GM13976 (cell line): Measurements from ENCODE around the gene OTP.

ENCODE experiments used
- DNase-seq: peaks from one replicate; pipeline ENCODE4 v3.0.0; 2012; ENCODE audit warnings: low spot score
- in situ Hi-C: fragments of 300-500 bp; cut with MboI; formaldehyde crosslinking; loops from one replicate; pipeline ENCODE4 v1.12.0; 2022; ENCODE audit warnings: low sequenced_read_pairs, mixed read lengths, inconsistent platforms; ENCODE audit not compliant: unreplicated experiment
- TF ChIP-seq, protein P1 (sequence below): IDR thresholded peaks from 2 replicates; pipeline ENCODE4 v1.5.1; 2012; ENCODE audit warnings: borderline replicate concordance, mild to moderate bottlenecking; ENCODE audit not compliant: insufficient read depth; ENCODE audit errors: extremely low read depth, missing control alignments, control extremely low read depth

The OTP gene

DNA sequence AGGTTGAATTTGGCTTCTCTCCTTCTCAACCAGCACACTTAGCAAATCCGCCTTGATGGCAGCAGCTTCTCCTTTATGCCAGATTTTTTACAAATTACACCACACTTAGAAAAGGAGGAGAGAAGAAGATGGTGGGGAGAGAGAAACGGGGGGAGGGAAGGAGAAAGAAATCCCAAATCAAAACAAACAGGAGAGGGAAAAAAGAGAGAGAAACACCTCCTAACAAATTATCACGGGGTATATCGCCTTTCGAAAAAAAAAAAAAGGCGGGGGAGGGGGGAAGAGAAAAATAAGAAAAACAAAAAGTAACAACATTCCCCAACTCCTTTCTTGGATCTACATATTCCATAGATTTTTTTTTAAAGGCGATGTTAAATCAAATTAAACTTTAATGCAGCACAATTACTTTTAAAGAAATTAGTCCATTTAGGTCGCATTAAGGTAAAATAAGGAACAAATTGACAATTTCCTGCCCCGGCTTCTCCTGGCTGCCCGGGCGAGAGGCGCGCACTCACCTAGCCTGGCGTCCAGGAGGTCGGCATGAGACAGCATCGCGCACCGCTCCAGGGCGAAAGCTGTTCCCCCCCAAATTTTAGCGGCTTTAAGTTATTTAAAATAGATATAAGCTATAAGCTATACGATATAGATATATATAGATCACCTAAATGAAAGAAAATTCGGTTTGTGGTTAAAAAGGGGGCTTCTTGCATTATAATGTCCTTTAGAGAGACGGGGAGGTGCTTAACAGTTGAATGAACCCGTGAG, at the start of gene OTP:
Gene OTP, minus strand, starts transcription at position 716 of the 765 bp plus-strand sequence. Its CDS starts 164 bp downstream, at position 552.
- DNase-seq, result peak; percentile 31
- TF ChIP-seq, protein P1, sequence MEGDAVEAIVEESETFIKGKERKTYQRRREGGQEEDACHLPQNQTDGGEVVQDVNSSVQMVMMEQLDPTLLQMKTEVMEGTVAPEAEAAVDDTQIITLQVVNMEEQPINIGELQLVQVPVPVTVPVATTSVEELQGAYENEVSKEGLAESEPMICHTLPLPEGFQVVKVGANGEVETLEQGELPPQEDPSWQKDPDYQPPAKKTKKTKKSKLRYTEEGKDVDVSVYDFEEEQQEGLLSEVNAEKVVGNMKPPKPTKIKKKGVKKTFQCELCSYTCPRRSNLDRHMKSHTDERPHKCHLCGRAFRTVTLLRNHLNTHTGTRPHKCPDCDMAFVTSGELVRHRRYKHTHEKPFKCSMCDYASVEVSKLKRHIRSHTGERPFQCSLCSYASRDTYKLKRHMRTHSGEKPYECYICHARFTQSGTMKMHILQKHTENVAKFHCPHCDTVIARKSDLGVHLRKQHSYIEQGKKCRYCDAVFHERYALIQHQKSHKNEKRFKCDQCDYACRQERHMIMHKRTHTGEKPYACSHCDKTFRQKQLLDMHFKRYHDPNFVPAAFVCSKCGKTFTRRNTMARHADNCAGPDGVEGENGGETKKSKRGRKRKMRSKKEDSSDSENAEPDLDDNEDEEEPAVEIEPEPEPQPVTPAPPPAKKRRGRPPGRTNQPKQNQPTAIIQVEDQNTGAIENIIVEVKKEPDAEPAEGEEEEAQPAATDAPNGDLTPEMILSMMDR, result no peak
- in situ Hi-C loops, result no loop called here

GRCh38 chr5:77683171-77683732, 44.7 kb upstream of the OTP start:
- DNase-seq, result no peak
- TF ChIP-seq, protein P1, result no peak
- in situ Hi-C loops, result no loop called here

- TF ChIP-seq, protein P1, result no peak
- in situ Hi-C loops, result no loop called here
- DNase-seq, result no peak
Measured at GRCh38 chr5:77670526-77670925, 32.0 kb upstream of the OTP start.

GRCh38 chr5:77669677-77670076, 31.2 kb upstream of the OTP start:
- in situ Hi-C loops, result no loop called here
- TF ChIP-seq, protein P1, result no peak
- no peak for DNase-seq

DNA sequence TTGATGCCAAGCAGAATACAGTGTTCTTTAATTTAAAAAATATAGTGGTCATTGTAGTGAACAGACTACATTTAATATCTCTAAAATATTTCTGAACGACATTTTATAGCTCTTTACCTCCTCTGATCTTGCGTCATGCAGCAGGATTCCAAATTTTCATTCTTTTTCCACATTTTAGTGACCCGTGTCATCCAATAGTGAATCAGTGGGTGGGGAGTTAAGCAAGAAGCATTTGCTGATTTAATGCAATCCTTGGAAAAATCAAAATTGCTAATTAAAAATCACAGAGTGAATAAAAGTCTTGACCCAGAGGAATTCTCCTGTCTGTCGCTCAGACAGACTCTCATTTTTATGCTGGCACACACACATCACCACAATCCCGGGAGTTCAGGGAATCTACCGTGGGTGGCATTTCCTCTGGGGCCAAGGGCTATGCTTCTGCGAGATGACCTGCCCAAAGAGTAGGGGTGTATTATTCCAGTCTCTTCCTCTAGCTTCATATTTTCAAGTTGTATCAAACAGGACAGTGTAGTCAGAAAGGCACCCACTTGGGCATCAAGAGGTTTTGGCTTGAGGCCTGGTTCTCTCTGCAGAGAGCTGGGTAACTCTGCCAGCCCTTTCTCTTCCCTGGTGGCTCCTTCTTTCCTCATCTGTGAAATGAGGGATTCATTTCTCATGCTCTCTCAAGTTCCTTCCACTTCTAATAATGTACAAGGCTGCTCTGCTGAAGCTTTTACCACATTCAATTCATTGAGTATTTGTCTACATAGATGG, 24.8 kb upstream of the OTP start:
- in situ Hi-C loops, result no loop called here
- DNase-seq, result no peak
- TF ChIP-seq, protein P1, result no peak

- peak; percentile 22 for DNase-seq
- in situ Hi-C loops, result no loop called here
- TF ChIP-seq, protein P1, result no peak
Measured at GRCh38 chr5:77662635-77663034, 24.1 kb upstream of the OTP start.
